Gastroesophageal sphincter (tissue), 4 donors: ENCODE data around the gene PARP8. TPM values are rescaled to one million over a fixed set of nuclear protein-coding genes. Genes with fewer than 3 reads are reported as not detected.

Source experiments
- ATAC-seq: fragments of 150-250 bp; one replicate; pipeline ENCODE4 v1.9.1; 2016; ENCODE audit warnings: mild to moderate bottlenecking, moderate library complexity
- H3K27ac ChIP-seq, 4 donors: fragments of 200-600 bp; sonication (generic) in 3 of 4; 1 replicate in 3 of 4; 2 replicates in 1 of 4; pipeline ENCODE4 v1.5.1; 2016 to 2019
- H3K27me3 ChIP-seq: fragments of 200-600 bp; sonication (generic); one replicate; pipeline ENCODE4 v1.5.1; 2019
- H3K36me3 ChIP-seq, 2 donors: fragments of 200-600 bp; sonication (generic); one replicate each; pipeline ENCODE4 v1.5.1; 2019; ENCODE audit warnings: control low read depth in 1 of 2
- H3K4me1 ChIP-seq, 3 donors: fragments of 200-600 bp; sonication (generic); 1 replicate in 2 of 3; 2 replicates in 1 of 3; pipeline ENCODE4 v1.5.1; 2016 to 2019; ENCODE audit warnings: control low read depth in 2 of 3
- H3K4me3 ChIP-seq, 2 donors: fragments of 200-600 bp; sonication (generic); one replicate each; pipeline ENCODE4 v1.5.1; 2019; ENCODE audit warnings: mild to moderate bottlenecking in 1 of 2, moderate library complexity in 1 of 2
- H3K9me3 ChIP-seq, 3 donors: fragments of 200-600 bp; sonication (generic); one replicate each; pipeline ENCODE4 v1.5.1; 2017 to 2019; ENCODE audit warnings: control low read depth in 2 of 3
- CTCF ChIP-seq, 4 experiments: fragments of 200-600 bp in 2 of 4; fragments of 450-650 bp in 2 of 4; sonication (generic) in 1 of 4; IDR thresholded peaks; one replicate each; pipeline ENCODE4 v1.5.1; 2017 to 2019; ENCODE audit warnings: antibody characterized with exemption in 4 of 4, mild to moderate bottlenecking in 2 of 4, moderate library complexity in 2 of 4
- EP300 ChIP-seq: sonication (generic); formaldehyde crosslinking; IDR thresholded peaks from one replicate; pipeline ENCODE4 v1.6.1; 2017; ENCODE audit warnings: antibody characterized with exemption, mild to moderate bottlenecking
- POLR2A ChIP-seq, 2 donors: fragments of 450-650 bp; IDR thresholded peaks; one replicate each; pipeline ENCODE4 v1.6.1; 2017; ENCODE audit warnings: antibody characterized with exemption in 2 of 2, mild to moderate bottlenecking in 2 of 2, moderate library complexity in 1 of 2
- POLR2AphosphoS5 ChIP-seq: sonication (generic); formaldehyde crosslinking; IDR thresholded peaks from one replicate; pipeline ENCODE4 v1.6.1; 2017; ENCODE audit warnings: antibody characterized with exemption
- WGBS, 2 donors: methylation state at CpG; one replicate each; pipeline ENCODE4 v1.1.5; 2018; ENCODE audit warnings: low coverage in 1 of 2; 5-methylcytosine and 5-hydroxymethylcytosine counted together
- total RNA-seq, 4 donors: library from RNA; depleted of rRNA; stranded (reverse); fragments of >200 nt; gene quantifications; one replicate each; pipeline ENCODE4 v1.1.0, GENCODE V29; 2016

PARP8 gene
- total RNA-seq, 4 donors from 2014 or later = 3.9 to 43.1 (median 24.8) TPM

- no peaks in the 10 kb centered on the region for H3K36me3 ChIP-seq
- no peak for ATAC-seq
- H3K9me3 ChIP-seq = no peaks in the 10 kb centered on the region
- no peaks in the 10 kb centered on the region for H3K27me3 ChIP-seq
- 72 to 76% methylated on average over 4 of the region's 4 CpGs for WGBS, 2 donors
- peaks cover 0 to 13% (median 0%) of the 10 kb centered on the region in 3 donors for H3K4me1 ChIP-seq
- no peak overlapping the region for H3K27ac ChIP-seq
- H3K4me3 ChIP-seq = no peak overlapping the region
- TF ChIP-seq EP300 (no peak), POLR2AphosphoS5 (no peak)
Observed at GRCh38 chr5:50730841-50731240, 64.4 kb downstream of the PARP8 start.

- no peak overlapping the region for H3K4me3 ChIP-seq
- 93 to 100% methylated on average over 1 to 3 of the region's 3 CpGs for WGBS, 2 donors
- no peaks in the 10 kb centered on the region for H3K4me1 ChIP-seq
- no peak for ATAC-seq
- no peak overlapping the region for H3K27ac ChIP-seq
- H3K27me3 ChIP-seq = no peaks in the 10 kb centered on the region
- TF ChIP-seq POLR2A (IDR thresholded peaks at IDR 0.05) (no peak), EP300 (no peak), POLR2AphosphoS5 (no peak), CTCF (IDR thresholded peaks at IDR 0.05) (no peak)
- H3K36me3 ChIP-seq = no peaks in the 10 kb centered on the region
- H3K9me3 ChIP-seq = no peaks in the 10 kb centered on the region
Observed at GRCh38 chr5:50733741-50734140, 67.3 kb downstream of the PARP8 start.

GRCh38 chr5:50738864-50739263 is 72.4 kb downstream of the PARP8 start:
- no peaks in the 10 kb centered on the region for H3K27me3 ChIP-seq
- 90 to 100% methylated on average over 1 of the region's 1 CpG for WGBS, 2 donors
- TF ChIP-seq CTCF (IDR thresholded peaks at IDR 0.05) = no peak
- no peak for TF ChIP-seq POLR2A (IDR thresholded peaks at IDR 0.05)
- TF ChIP-seq EP300 = no peak
- TF ChIP-seq POLR2AphosphoS5 = no peak
- ATAC-seq = no peak
- no peaks in the 10 kb centered on the region for H3K36me3 ChIP-seq
- no peaks in the 10 kb centered on the region for H3K9me3 ChIP-seq
- H3K4me1 ChIP-seq = peaks cover 0 to 3% (median 0%) of the 10 kb centered on the region in 3 donors
- no peak overlapping the region for H3K4me3 ChIP-seq
- no peak overlapping the region for H3K27ac ChIP-seq

GRCh38 chr5:50740832-50741231 is 74.4 kb downstream of the PARP8 start:
- H3K36me3 ChIP-seq = no peaks in the 10 kb centered on the region
- H3K4me3 ChIP-seq = no peak overlapping the region
- 90% methylated on average over 4 of the region's 4 CpGs for WGBS, 2 donors
- TF ChIP-seq CTCF (IDR thresholded peaks at IDR 0.05) (no peak), POLR2AphosphoS5 (no peak), EP300 (no peak), POLR2A (IDR thresholded peaks at IDR 0.05) (no peak)
- H3K4me1 ChIP-seq = peaks cover 0 to 19% (median 0%) of the 10 kb centered on the region in 3 donors
- H3K27me3 ChIP-seq = no peaks in the 10 kb centered on the region
- no peak overlapping the region for H3K27ac ChIP-seq
- no peak for ATAC-seq
- H3K9me3 ChIP-seq = no peaks in the 10 kb centered on the region

DNA sequence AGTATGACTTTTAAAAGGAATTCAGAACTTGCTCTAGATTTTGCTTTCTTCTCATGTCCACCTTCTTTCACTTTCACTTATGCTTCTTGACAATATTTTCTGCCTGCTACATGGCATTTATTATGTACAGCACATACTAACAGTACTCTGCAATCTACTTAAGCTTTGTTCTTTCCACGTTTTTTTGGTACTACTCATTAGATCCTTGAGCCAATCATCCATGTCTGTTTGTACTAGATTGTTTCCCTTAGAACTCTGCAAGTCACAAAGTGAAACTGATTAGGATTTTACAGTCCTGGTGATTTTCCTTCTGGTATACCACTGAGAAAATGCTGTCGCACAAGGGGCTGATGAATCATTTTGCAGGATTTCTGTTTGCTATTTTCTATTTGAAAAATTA is 78.3 kb downstream of the PARP8 start:
- Histone ChIP-seq H3K27ac (peak overlapping the region in 2 of 4 donors; percentile 44 to 55), H3K27me3 (no peaks in the 10 kb centered on the region), H3K4me3 (peak overlapping the region; percentile 29 to 40), H3K4me1 (peaks cover 0 to 20% (median 0%) of the 10 kb centered on the region in 3 donors), H3K9me3 (no peaks in the 10 kb centered on the region), H3K36me3 (no peaks in the 10 kb centered on the region)
- 0 to 8% methylated on average over 2 of the region's 2 CpGs for WGBS, 2 donors
- ATAC-seq = no peak
- TF ChIP-seq POLR2A (IDR thresholded peaks at IDR 0.05) (no peak), POLR2AphosphoS5 (peak; percentile 27)

DNA sequence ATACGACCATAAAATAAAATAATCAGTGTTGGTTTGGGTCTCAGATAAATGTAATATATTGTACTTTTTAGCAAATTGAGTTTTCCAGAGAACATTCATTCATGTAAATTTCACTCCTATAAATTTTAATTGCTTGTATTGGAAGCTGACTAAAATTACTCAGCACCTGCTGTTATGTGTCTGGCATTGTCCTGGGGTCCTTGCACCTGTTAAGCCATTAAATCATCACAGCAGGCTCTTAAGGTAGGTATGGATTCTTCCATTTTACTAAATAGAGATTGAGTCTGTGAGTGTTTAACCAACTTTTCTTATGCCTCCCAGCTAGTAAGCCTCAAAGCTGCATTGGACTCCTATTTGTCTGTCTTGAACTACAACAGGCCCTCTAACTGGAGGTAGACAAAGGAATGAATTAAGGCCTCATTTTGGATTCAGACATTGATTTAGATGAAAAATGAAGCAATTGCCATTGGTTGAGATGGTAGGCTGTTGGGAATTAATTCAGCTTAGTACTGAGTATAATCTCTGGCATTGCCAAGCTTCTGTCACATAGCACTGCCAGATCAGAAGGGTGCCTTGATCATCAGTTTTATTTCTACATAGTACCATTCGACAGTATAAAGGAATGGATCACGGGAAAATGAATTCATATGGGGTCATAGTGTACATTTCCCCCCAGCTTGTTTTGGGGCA is 78.9 kb downstream of the PARP8 start:
- no peaks in the 10 kb centered on the region for H3K36me3 ChIP-seq
- peak overlapping the region in 2 of 4 donors; percentile 44 to 55 for H3K27ac ChIP-seq
- H3K4me1 ChIP-seq = peaks cover 0 to 20% (median 0%) of the 10 kb centered on the region in 3 donors
- WGBS, 2 donors = 82 to 92% methylated on average over 3 of the region's 3 CpGs
- no peaks in the 10 kb centered on the region for H3K9me3 ChIP-seq
- TF ChIP-seq EP300 (no peak), CTCF (IDR thresholded peaks at IDR 0.05) (no peak)
- H3K27me3 ChIP-seq = no peaks in the 10 kb centered on the region
- no peak for ATAC-seq
- peak overlapping the region; percentile 29 to 40 for H3K4me3 ChIP-seq
